ENCODE data around the gene PDE4D. TPM values are rescaled to one million over a fixed set of nuclear protein-coding genes. Genes with fewer than 3 reads are reported as not detected.

Gene PDE4D
- total and polyA plus RNA-seq, 2 of the 4 experiments (the other 2 are of a cell fraction), result 1.4 to 7.9 TPM

DNA sequence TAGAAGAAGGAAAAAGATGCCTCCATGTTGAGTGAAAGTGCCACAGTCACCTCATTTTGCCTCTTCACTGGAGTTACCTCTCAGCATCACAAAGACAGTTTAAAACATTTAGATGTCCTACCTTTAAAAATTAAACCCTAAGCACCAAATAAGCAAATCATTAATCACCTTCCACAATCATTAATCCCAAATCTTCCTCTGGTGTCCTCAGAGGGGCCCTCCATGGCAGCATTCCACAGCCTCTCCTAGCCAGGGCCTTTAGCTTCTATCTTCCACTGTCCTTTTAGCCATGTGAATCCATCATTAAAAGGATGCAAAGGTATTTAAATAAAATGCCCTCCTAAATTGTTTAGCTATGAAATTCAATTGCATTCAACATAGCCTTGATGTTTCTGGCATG is 310.8 kb downstream of the PDE4D start:
- H4K5ac ChIP-seq (ENCODE audit: low read depth, low read length), result no peak overlapping the region
- CTCF ChIA-PET, result no interaction called here
- no peaks in the 10 kb centered on the region for H3K36me3 ChIP-seq (ENCODE audit: control insufficient read depth, insufficient read depth, low read length)
- DNase-seq (no peak), ATAC-seq (ENCODE audit: low read depth) (no peak)
- no TSS peak for BruUV-seq (replicated peaks)
- TF ChIP-seq, protein P1, sequence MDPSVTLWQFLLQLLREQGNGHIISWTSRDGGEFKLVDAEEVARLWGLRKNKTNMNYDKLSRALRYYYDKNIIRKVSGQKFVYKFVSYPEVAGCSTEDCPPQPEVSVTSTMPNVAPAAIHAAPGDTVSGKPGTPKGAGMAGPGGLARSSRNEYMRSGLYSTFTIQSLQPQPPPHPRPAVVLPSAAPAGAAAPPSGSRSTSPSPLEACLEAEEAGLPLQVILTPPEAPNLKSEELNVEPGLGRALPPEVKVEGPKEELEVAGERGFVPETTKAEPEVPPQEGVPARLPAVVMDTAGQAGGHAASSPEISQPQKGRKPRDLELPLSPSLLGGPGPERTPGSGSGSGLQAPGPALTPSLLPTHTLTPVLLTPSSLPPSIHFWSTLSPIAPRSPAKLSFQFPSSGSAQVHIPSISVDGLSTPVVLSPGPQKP (IDR thresholded peaks at IDR 0.05; ENCODE audit: borderline replicate concordance, low read depth, low read length), result no peak
- TF ChIP-seq SMC3 (IDR thresholded peaks at IDR 0.05; ENCODE audit: low read depth, low read length) (no peak), CEBPB (IDR thresholded peaks at IDR 0.05; ENCODE audit: low read depth, low read length) (no peak), POLR2A (IDR thresholded peaks at IDR 0.05; ENCODE audit: low read depth, low read length) (no peak), RCOR1 (IDR thresholded peaks at IDR 0.05; ENCODE audit: insufficient replicate concordance, low read length) (no peak), RAD21 (IDR thresholded peaks at IDR 0.05; ENCODE audit: low read length) (no peak), RFX5 (IDR thresholded peaks at IDR 0.05; ENCODE audit: low read depth, low read length) (no peak)
- intact Hi-C loops (cut with micrococcal nuclease), result loop anchor here (5.0 kb wide), 1 partner anchor 50 kb away; no protein-coding TSS in a partner anchor
- no peak overlapping the region for H3K23ac ChIP-seq (ENCODE audit: low read depth, low read length)
- dilution Hi-C loops (cut with HindIII; ENCODE audit: low sequenced_read_pairs, unreplicated experiment), result no loop called here
- H3K4me1 ChIP-seq (ENCODE audit: control insufficient read depth, insufficient read depth, low read length), result no peaks in the 10 kb centered on the region
- H2BK20ac ChIP-seq (ENCODE audit: low read depth, low read length), result no peak overlapping the region
- in situ Hi-C loops (cut with MboI; ENCODE audit: low sequenced_read_pairs), result no loop called here
- H2BK120ac ChIP-seq (ENCODE audit: low read depth, low read length), result no peak overlapping the region
- H4K8ac ChIP-seq (ENCODE audit: low read depth in 2 of 2, low read length in 2 of 2), result no peak overlapping the region
- no peak overlapping the region for H3K4me2 ChIP-seq (ENCODE audit: low read depth, low read length)
- H3K4ac ChIP-seq (ENCODE audit: low read depth, low read length), result no peak overlapping the region
- POLR2A ChIA-PET (ENCODE audit: unreplicated experiment), result no interaction called here
- no peak overlapping the region for H4K91ac ChIP-seq (ENCODE audit: insufficient read depth, low read depth, low read length)
- H3K9ac ChIP-seq (ENCODE audit: low read depth, low read length), result no peak overlapping the region
- H3K27ac ChIP-seq (ENCODE audit: insufficient read depth, low read length), result no peak overlapping the region
- no peak overlapping the region for H3K14ac ChIP-seq (replicated peaks; ENCODE audit: low read depth, low read length)
- no peak overlapping the region for H3K4me3 ChIP-seq (ENCODE audit: insufficient read depth, low read depth, low read length)
- H2AFZ ChIP-seq (replicated peaks; ENCODE audit: low read length, poor library complexity), result no peak overlapping the region
- no peaks in the 10 kb centered on the region for H3K79me1 ChIP-seq (ENCODE audit: low read depth in 1 of 2, low read length in 2 of 2)
- H3K56ac ChIP-seq (ENCODE audit: extremely low read depth, insufficient read depth, low read length), result no peak overlapping the region
- no peak overlapping the region for H3K18ac ChIP-seq (ENCODE audit: low read depth, low read length)
- H3K9me1 ChIP-seq (ENCODE audit: insufficient read depth, low read length), result no peaks in the 10 kb centered on the region
- H2BK5ac ChIP-seq (ENCODE audit: low read depth, low read length, poor library complexity, severe bottlenecking), result no peak overlapping the region
- H4K20me1 ChIP-seq (ENCODE audit: insufficient read depth, low read length), result no peaks in the 10 kb centered on the region
- H2BK15ac ChIP-seq (ENCODE audit: low read depth, low read length), result no peak overlapping the region
- H3K27me3 ChIP-seq (ENCODE audit: control insufficient read depth, insufficient read depth, low read length), result no peaks in the 10 kb centered on the region
- H2AK5ac ChIP-seq (ENCODE audit: low read depth, low read length), result no peak overlapping the region
- H3K9me3 ChIP-seq (ENCODE audit: control insufficient read depth, insufficient read depth, low read length), result no peaks in the 10 kb centered on the region
- no peak overlapping the region for H2AK9ac ChIP-seq (replicated peaks; ENCODE audit: low read depth, low read length, poor library complexity)

Data from IMR-90 (cell line).